H9 (cell line): ENCODE results near the gene GGCX. TPM values are rescaled to one million over a fixed set of nuclear protein-coding genes. Genes with fewer than 3 reads are reported as not detected.

Experiments
- DNase-seq: peaks from one replicate; pipeline ENCODE4 v3.0.0-alpha.2; 2017
- H2AFZ ChIP-seq: one replicate; pipeline ENCODE4 v1.6.1; 2013; ENCODE audit warnings: mild to moderate bottlenecking, low read length, control low read depth, moderate library complexity
- H2AK5ac ChIP-seq: 2 replicates; pipeline ENCODE4 v1.6.1; 2013; ENCODE audit warnings: low read length, control low read depth, mixed read lengths; ENCODE audit not compliant: insufficient read length
- H2BK120ac ChIP-seq: one replicate; pipeline ENCODE4 v1.6.1; 2013; ENCODE audit warnings: low read depth, mild to moderate bottlenecking, low read length, control low read depth, inconsistent platforms; ENCODE audit not compliant: poor library complexity, severe bottlenecking
- H2BK12ac ChIP-seq: 2 replicates; pipeline ENCODE4 v1.6.1; 2013; ENCODE audit warnings: low read length, control low read depth, mixed read lengths, low read depth; ENCODE audit not compliant: insufficient read length
- H2BK15ac ChIP-seq: 2 replicates; pipeline ENCODE4 v1.6.1; 2013; ENCODE audit warnings: low read depth, low read length, control low read depth
- H2BK20ac ChIP-seq: one replicate; pipeline ENCODE4 v1.6.1; 2013; ENCODE audit warnings: low read depth, mild to moderate bottlenecking, low read length, control low read depth, inconsistent platforms; ENCODE audit not compliant: poor library complexity, severe bottlenecking
- H2BK5ac ChIP-seq: 2 replicates; pipeline ENCODE4 v1.6.1; 2013; ENCODE audit warnings: low read length, control low read depth, mixed read lengths; ENCODE audit not compliant: insufficient read length
- H3K14ac ChIP-seq: 2 replicates; pipeline ENCODE4 v1.6.1; 2013; ENCODE audit warnings: low read length, control low read depth; ENCODE audit not compliant: insufficient read depth
- H3K18ac ChIP-seq: 2 replicates; pipeline ENCODE4 v1.6.1; 2013; ENCODE audit warnings: low read depth, mild to moderate bottlenecking, mixed read lengths, low read length, control low read depth; ENCODE audit not compliant: insufficient read length
- H3K23ac ChIP-seq: 2 replicates; pipeline ENCODE4 v1.6.1; 2013; ENCODE audit warnings: low read length, control low read depth, mixed read lengths, low read depth; ENCODE audit not compliant: insufficient read length
- H3K23me2 ChIP-seq: 2 replicates; pipeline ENCODE4 v1.6.1; 2013; ENCODE audit warnings: low read depth, mild to moderate bottlenecking, mixed read lengths, low read length, control low read depth; ENCODE audit not compliant: insufficient read length, poor library complexity, severe bottlenecking
- H3K27ac ChIP-seq: 2 replicates; pipeline ENCODE4 v1.5.1; 2013; ENCODE audit warnings: low read length, control low read depth, mixed read lengths, low read depth; ENCODE audit not compliant: insufficient read length
- H3K27me3 ChIP-seq: 2 replicates; pipeline ENCODE4 v1.6.1; 2013; ENCODE audit warnings: low read length, control low read depth, inconsistent platforms; ENCODE audit not compliant: insufficient read depth
- H3K4ac ChIP-seq: 2 replicates; pipeline ENCODE4 v1.6.1; 2013; ENCODE audit warnings: low read depth, mild to moderate bottlenecking, control low read depth, inconsistent platforms, low read length, moderate library complexity
- H3K4me1 ChIP-seq: 2 replicates; pipeline ENCODE4 v1.6.1; 2013; ENCODE audit warnings: low read length, control low read depth, inconsistent platforms; ENCODE audit not compliant: insufficient read depth
- H3K4me2 ChIP-seq: 2 replicates; pipeline ENCODE4 v1.6.1; 2013; ENCODE audit warnings: low read length, control low read depth, mixed read lengths; ENCODE audit not compliant: insufficient read length, insufficient read depth
- H3K56ac ChIP-seq: 2 replicates; pipeline ENCODE4 v1.6.1; 2013; ENCODE audit warnings: low read depth, mild to moderate bottlenecking, mixed read lengths, low read length, control low read depth; ENCODE audit not compliant: insufficient read length
- H3K79me1 ChIP-seq: 2 replicates; pipeline ENCODE4 v1.6.1; 2013; ENCODE audit warnings: low read depth, mild to moderate bottlenecking, moderate library complexity, low read length, control low read depth, inconsistent platforms; ENCODE audit not compliant: insufficient read depth, poor library complexity, severe bottlenecking
- H3K79me2 ChIP-seq: 2 replicates; pipeline ENCODE4 v1.6.1; 2013; ENCODE audit warnings: low read length, control low read depth, inconsistent platforms; ENCODE audit not compliant: insufficient read depth
- H3K9ac ChIP-seq: 2 replicates; pipeline ENCODE4 v1.6.1; 2013; ENCODE audit warnings: low read length, control low read depth, mixed read lengths; ENCODE audit not compliant: insufficient read length; ENCODE audit errors: extremely low read depth
- H3K9me3 ChIP-seq: one replicate; pipeline ENCODE4 v1.6.1; 2013; ENCODE audit warnings: low read depth, low read length, inconsistent platforms; ENCODE audit not compliant: control insufficient read depth
- H3T11ph ChIP-seq: one replicate; pipeline ENCODE4 v1.6.1; 2013; ENCODE audit warnings: mild to moderate bottlenecking, low read length, control low read depth, inconsistent platforms
- H4K20me1 ChIP-seq: one replicate; pipeline ENCODE4 v1.6.1; 2013; ENCODE audit not compliant: control insufficient read depth, insufficient read length, insufficient read depth
- H4K5ac ChIP-seq: 2 replicates; pipeline ENCODE4 v1.6.1; 2013; ENCODE audit warnings: low read depth, mild to moderate bottlenecking, mixed read lengths, low read length, control low read depth; ENCODE audit not compliant: insufficient read length
- H4K8ac ChIP-seq: replicated peaks from 2 replicates; pipeline ENCODE4 v1.6.1; 2013; ENCODE audit warnings: low read length, control low read depth, mixed read lengths, low read depth; ENCODE audit not compliant: insufficient read length
- H4K91ac ChIP-seq: 2 replicates; pipeline ENCODE4 v1.6.1; 2013; ENCODE audit warnings: low read depth, mild to moderate bottlenecking, moderate library complexity, mixed read lengths, low read length, control low read depth; ENCODE audit not compliant: insufficient read length
- H3K27ac Mint-ChIP-seq, 3 experiments: 2 replicates in 2 of 3; 3 replicates in 1 of 3; pipeline ENCODE4 v1.8.0; 2020 to 2021; ENCODE audit warnings: mixed read lengths in 3 of 3, mild to moderate bottlenecking in 1 of 3, moderate library complexity in 1 of 3
- H3K27me3 Mint-ChIP-seq: 2 replicates; pipeline ENCODE4 v1.8.0; 2021; ENCODE audit warnings: low read depth, mild to moderate bottlenecking, moderate library complexity, mixed read lengths
- H3K36me3 Mint-ChIP-seq, 3 experiments: 2 replicates in 2 of 3; 3 replicates in 1 of 3; pipeline ENCODE4 v1.8.0; 2020 to 2021; ENCODE audit warnings: low read depth in 3 of 3, mixed read lengths in 3 of 3; ENCODE audit not compliant: insufficient read depth in 1 of 3
- H3K4me1 Mint-ChIP-seq, 2 experiments: 2 replicates each; pipeline ENCODE4 v1.8.0; 2020; ENCODE audit warnings: mixed read lengths in 2 of 2
- H3K4me3 Mint-ChIP-seq, 2 experiments: 2 replicates in 1 of 2; 3 replicates in 1 of 2; pipeline ENCODE4 v1.8.0; 2020 to 2021; ENCODE audit warnings: mild to moderate bottlenecking in 2 of 2, mixed read lengths in 2 of 2, moderate library complexity in 1 of 2
- H3K9me3 Mint-ChIP-seq, 2 experiments: 2 replicates in 1 of 2; 3 replicates in 1 of 2; pipeline ENCODE4 v1.8.0; 2020; ENCODE audit warnings: mild to moderate bottlenecking in 2 of 2, mixed read lengths in 2 of 2, moderate library complexity in 1 of 2
- CTCF ChIP-seq: fragments of 200-600 bp; sonication (generic); conservative IDR thresholded peaks from 3 replicates; pipeline ENCODE4 v1.8.0; 2021; ENCODE audit warnings: antibody characterized with exemption, mild to moderate bottlenecking
- WGBS: extraction: QIAGEN DNeasy Blood & Tissue Kit; methylation state at CpG from one replicate; pipeline ENCODE4 v1.1.7; 2013; ENCODE audit warnings: missing lambda C conversion rate, low lambda C conversion rate, mixed read lengths; ENCODE audit not compliant: insufficient read length; ENCODE audit errors: extremely low coverage; 5-methylcytosine and 5-hydroxymethylcytosine counted together
- total RNA-seq: library from RNA; stranded (reverse); gene quantifications from 2 replicates; pipeline ENCODE4 v1.2.1, GENCODE V29; 2021

Gene GGCX
- total RNA-seq, 1 experiment from 2014 or later: 32.9 TPM

- no peak overlapping the region for H2AK5ac ChIP-seq
- H4K20me1 ChIP-seq: no peaks in the 10 kb centered on the region
- no peak for TF ChIP-seq CTCF
- no peak overlapping the region for H4K91ac ChIP-seq
- Mint-ChIP-seq H3K36me3 (no peaks in the 10 kb centered on the region), H3K4me3 (no peak overlapping the region), H3K9me3 (no peaks in the 10 kb centered on the region; a peak in 1 of 5 replicates), H3K27me3 (peaks cover 31% of the 10 kb centered on the region), H3K4me1 (peaks cover under 1 to 5% of the 10 kb centered on the region in 2 experiments; a peak in 3 of 4 replicates), H3K27ac (no peak overlapping the region)
- H3K27me3 ChIP-seq: peaks cover 2% of the 10 kb centered on the region; the same call in 1 of the 2 replicates
- H3K18ac ChIP-seq: no peak overlapping the region
- no peak overlapping the region for H3T11ph ChIP-seq
- H3K79me2 ChIP-seq: no peaks in the 10 kb centered on the region
- H2BK12ac ChIP-seq: no peak overlapping the region
- WGBS: no CpG with 5 or more reads among the region's 4 CpGs
- DNase-seq: no peak
- H3K9ac ChIP-seq: no peak overlapping the region
- no peaks in the 10 kb centered on the region for H3K9me3 ChIP-seq
- H3K4me2 ChIP-seq: no peak overlapping the region
- H3K56ac ChIP-seq: no peak overlapping the region
- H3K14ac ChIP-seq: no peak overlapping the region
- no peak overlapping the region for H4K5ac ChIP-seq
- H4K8ac ChIP-seq: no peak overlapping the region
- H3K23me2 ChIP-seq: peaks cover 7% of the 10 kb centered on the region
- no peak overlapping the region for H2BK20ac ChIP-seq
- H3K79me1 ChIP-seq: no peaks in the 10 kb centered on the region
- no peaks in the 10 kb centered on the region; the same call in 1 of the 2 replicates for H3K4me1 ChIP-seq
- H3K27ac ChIP-seq: no peak overlapping the region
- no peak overlapping the region for H2BK15ac ChIP-seq
- no peak overlapping the region for H3K4ac ChIP-seq
- no peak overlapping the region for H2BK120ac ChIP-seq
- H3K23ac ChIP-seq: no peak overlapping the region
- H2AFZ ChIP-seq: no peak overlapping the region
- H2BK5ac ChIP-seq: no peak overlapping the region
Measured at GRCh38 chr2:85589181-85589580, 27.9 kb upstream of the GGCX start.
